Fibroblast of skin of left biceps (primary cell): ENCODE measurements around the gene SPOCK2.
"Not testable (repeated sequence)": the region's sequence is repeated elsewhere in the genome, so short reads cannot be mapped to it uniquely, and the experiment has no call there.

ENCODE experiments used
- DNase-seq, 2 experiments: peaks; one replicate each; pipeline ENCODE4 v3.0.0-alpha.2; 2013; ENCODE audit warnings: low read depth in 2 of 2

SPOCK2 gene

DNA sequence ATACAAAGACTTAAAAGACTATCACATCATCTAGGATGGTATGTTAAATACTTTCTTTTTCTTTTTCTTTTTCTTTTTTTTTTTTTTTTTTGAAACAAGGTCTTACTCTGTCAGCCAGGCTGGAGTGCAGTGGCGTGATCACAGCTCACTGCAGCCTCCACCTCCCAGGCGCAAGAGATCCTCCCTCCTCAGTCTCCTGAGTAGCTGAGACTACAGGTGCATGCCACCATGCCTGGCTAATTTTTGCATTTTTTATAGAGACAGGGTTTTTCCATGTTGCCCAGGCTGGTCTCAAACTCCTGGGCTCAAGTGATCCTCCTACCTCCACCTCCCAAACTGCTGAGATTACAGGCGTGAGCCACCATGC is 19.6 kb upstream of the SPOCK2 start:
- DNase-seq: not testable (repeated sequence)

DNA sequence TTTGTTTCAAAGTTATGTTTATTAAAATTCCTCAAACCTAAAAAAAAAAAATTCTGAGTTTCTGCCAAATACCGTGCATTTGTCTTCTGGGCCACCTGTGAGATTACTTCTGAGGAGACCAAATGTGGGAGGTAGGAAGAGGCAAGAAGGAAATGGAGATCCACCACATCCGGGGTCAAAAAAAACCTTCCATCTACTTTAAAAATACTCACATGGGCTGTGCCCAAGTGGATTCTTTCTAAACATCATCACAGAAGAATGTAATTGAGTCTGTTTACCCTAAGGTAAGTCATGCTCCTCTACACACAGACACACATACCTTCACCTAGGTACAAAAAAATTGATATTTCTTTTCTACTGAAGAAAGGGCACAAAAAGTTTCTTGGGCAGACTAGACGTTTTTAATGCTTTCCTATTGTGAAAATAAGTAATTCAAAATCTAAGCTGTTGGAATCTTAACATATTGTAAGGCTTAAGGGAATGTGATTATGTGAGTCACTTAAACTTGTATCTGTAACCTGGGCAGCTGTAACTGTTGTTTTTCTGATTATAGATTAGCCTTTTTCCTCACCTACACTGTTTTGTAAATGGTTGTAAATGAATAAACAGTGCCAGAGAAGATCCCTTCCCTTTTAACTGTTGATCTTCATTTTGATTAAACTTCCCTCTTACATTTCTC is 19.1 kb upstream of the SPOCK2 start:
- DNase-seq: no peak

DNA sequence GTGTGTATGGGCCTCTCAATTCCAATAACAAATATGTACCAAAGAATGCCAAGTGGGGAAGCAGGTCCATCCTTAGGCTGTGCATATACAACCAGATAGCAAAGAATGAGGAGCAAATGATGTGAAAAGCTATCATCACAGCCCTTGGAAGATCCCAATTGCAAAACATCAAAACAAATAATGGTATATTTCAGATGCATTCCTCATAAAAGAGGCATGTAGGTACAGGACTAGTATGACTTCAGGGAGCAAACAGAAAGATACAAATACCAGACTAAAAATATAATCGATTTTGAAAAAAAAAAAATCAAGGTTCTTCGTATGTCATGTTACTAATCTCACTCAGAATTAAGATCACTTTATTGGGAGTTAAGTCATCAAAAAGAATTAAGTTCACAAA is 18.5 kb upstream of the SPOCK2 start:
- DNase-seq: no peak

DNA sequence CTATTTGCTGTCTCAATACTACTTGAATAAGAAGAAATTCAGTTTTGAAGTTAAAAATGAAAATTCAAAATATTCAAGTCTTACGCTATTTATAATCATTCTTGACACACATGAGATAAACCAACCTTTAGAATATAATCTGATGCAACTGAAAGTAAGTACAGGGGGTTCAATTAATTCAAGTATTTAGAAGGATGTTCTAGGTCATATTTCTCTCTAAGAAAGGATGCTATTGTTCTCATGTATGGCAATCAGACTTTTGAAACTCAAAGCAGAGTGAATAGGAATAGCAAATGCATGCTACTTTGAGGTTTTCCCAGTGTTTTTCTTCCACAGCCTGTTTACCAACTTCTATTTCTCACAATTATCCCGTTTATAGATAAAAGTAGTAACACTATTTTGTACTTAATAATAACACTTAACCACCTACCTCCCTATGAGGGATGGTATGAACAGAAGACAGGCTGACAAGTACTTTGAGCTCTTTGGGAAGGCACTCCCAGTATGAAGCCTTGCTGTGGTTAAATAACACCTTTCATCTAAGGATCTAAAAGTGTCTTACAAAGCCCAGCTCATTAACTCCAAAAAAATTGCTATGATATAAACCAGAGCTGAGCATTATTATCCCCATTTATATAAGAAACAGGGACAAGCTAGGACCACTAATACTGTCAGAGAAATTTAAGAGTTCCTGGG is 18.0 kb upstream of the SPOCK2 start:
- DNase-seq: no peak

DNA sequence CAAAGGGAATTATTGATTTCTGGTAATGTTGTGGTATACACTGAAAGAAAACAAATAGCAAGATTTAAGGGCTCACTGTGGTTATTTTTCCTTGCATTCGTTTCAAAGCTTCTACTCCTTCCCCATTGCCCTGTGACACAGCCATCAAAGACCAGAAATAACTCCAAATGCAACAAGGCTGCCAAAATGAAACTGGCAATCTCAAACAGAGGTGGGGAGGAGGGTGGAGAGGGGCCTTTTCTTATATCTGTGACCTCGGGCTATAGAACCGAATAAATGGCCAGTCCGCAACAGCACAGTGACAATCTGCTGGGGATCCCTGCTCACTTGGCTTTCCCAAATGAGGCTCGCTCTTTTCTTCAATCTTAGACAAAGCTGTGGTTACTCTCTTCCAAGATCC is 17.4 kb upstream of the SPOCK2 start:
- DNase-seq: no peak

DNA sequence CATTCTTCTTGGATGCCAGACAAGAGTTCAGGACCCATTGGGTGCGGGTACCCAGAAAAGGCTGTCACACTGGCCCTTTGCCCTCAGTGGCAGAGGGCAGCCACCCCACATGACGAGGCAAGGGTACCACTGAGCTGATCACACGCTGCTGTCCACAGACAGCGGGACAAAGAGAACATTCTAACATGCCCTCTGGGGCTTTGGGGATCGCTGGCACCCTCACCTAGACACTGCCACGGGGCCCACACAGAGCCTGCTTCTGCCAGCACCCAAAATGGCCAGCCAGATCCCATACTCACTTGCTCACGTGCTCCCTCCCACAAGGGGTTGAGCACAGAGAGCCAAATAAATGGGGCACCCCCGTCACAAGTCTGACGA is 16.7 kb upstream of the SPOCK2 start:
- no peak for DNase-seq

DNA sequence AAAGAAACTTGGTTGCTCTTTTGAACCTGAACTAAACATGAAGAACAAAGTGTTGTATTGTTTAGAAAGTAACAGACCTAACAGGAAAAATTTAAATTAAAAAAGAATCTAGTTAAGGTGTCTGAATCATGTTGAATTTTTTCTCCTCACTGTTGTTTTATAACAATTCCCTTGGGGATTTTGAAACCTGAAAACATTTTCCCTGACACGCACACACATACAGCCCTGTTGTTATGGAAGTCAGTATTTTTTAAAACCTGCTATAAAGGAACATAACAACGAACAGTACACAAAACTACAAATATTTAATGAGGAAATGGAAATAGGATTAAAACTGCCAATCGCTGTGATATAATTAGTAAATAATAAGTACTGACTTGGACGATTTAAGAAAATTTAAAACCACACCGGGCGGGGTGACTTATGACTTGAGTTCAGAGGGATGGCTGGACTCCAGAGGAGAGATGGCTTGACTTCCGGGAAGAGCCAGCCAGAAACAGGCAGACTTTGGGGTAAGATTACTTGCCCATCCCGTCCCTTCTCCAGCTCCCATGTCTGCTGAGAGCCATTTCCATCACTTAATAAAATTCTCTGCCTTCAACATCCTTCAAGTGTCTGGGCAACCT is 16.2 kb upstream of the SPOCK2 start:
- no peak for DNase-seq

DNA sequence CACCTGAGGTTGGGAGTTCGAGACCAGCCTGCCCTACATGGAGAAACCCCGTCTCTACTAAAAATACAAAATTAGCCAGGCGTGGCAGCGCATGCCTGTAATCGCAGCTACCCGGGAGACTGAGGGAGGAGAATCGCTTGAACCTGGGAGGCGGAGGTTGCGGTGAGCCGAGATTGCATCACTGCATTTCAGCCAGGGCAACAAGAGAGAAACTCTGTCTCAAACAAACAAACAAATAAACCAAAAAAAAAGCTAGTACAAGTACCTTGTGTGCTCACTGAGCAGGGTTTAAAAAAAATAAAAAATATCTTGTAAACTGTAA is 11.2 kb upstream of the SPOCK2 start:
- no peak for DNase-seq

DNA sequence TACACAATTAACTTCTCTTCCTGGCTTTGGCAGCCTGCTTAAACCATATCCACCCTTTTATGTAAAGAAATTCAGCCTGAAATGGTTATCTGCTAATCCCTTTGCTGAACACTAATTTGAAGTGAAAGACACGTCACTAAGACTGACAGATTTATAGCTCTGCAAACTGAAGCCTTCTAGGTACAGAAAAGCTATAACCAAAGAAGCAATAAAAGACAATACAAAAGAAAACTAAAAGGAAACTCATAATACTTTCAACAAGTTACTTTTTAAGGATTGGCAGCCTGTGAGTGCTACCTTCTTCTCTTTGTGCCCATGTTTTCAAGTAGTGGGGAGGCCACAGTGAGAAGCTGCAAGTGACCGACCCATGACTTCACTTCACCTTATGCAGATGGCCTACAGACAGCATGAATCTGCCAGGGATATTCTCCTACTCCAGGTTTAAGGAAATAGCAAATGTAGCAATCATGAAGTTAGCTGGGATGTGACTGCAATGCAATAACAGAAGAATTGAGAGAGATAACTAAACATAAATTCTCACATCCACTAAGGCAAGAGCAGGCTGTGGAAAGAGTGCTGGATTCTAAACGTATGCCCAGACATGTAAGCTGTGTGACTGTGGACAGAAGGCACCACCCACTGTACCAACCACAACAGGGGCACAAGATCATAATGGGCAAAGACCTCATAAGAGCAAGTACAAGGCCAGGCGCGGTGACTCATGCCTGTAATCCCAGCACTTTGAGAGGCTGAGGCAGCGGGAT is 10.7 kb upstream of the SPOCK2 start:
- DNase-seq: no peak

DNA sequence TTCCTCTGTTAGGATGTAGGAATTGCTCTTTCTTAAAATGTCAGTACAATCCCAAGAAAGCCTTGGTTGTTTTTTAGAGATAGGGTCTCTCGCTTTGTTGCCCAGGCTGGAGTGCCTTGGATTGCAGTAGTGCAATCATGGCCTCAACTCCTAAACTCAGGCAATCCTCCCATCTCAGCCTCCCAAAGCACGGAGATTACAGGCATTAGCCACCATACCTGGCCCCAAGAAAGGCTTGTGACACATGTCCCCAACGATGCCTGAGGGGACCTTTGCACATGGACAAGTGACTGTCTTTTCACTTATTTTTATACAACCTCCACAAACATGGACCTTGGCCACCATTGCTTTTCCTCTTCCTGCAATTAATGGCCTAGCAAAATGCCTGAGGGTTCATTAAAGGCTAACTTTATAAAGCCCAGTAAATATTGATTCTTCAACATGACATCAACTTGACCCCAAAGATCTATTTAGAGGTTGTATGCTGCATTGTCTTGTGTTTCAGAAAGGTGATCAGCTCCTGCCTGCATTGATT is 10.0 kb upstream of the SPOCK2 start:
- DNase-seq: no peak

DNA sequence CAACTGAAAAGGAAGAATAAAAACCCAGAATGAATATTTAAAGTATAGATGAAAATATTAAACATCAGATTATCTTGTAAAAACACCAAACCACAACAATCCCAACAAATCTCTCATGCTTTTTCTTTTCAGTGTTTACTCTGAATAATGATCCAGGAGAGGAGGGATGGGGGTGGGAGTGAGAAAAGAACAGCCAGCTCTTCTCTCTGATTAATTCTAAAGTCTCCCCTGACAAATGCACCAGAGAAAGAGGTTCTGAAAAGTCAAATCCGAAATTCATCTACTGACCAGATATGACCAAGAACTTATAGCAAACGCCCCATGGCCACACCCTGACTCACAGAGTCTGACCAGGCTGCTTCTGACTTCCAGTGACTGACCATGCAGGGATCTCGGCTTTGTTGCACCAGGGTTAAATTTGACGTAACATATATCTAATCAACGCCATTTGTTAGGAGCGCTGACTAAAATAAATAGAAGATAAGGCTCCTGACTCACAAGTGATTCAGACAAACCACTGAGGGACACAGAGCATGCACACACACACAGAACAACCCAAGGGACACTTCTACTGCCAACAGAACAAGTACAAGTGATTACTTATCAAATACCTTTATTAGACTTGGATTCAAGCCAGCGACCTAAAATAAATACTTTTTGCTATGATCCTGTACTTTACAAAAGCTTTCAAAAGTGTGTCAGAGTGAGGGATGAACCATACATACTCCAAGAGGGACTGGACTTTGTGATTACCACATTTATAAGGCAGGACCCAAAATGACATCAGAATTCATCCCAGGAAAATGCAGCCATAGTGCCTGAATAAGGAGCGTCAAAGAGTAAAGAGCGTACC is 9.3 kb upstream of the SPOCK2 start:
- peak; percentile 65 to 70 for DNase-seq

DNA sequence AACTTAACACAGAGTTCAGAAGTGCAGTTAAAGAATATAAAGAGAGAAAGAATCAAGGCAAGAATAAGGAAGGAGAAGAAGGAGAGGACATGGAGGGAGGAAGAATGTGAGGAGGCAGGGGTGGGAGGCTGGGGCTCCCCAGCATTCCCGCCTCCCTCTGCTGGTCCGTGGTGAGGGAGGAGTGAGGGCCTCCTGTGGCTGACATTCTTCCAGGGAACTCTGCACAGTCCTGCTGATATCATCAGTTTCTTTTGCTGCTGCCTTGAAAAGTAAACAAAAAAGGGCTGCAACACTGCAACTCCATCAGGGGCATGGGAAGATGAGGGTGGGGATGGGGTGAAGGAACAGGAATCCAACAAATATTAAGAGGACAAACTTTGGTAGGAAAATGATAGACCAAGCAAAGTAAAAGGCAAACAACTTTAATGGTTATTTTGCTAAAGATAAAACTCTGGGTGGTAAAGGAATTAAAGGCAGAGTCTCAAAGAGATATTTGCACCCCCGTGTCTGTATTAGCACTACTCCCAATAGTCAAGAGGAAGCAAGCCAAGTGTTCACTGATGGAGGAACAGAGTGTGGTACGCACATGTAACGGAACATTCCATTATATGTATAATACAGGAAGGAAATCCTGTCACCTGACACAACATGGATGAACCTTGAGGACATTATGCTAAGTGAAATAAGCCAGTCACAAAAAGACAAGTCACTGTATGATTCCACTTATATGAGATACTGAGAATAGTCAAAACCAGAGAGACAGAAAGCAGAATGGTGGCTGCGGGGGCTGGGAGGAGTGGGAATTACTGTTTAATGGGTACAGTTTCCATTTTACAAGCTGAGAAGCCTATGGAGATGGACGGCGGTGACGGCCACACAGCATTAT is 8.0 kb upstream of the SPOCK2 start:
- no peak for DNase-seq

DNA sequence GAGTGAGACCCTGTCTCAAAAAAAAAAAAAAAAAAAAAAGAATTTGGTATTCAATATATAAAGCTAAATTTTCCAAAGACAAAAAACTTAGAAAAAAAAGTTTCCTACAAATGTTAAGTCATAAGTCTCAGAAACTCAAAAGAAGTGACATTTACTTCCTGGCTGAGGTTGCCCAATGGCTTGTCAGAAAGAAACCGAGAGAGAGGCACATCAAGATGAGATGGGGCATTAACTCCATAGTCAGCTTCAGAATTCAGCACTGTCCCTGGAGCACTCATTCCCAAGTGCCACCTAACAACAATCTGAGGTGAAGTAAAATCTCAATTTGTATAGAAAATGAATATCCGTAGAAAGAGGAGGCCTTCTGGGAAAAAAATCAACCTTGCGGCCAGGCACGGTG is 6.8 kb upstream of the SPOCK2 start:
- no peak for DNase-seq

DNA sequence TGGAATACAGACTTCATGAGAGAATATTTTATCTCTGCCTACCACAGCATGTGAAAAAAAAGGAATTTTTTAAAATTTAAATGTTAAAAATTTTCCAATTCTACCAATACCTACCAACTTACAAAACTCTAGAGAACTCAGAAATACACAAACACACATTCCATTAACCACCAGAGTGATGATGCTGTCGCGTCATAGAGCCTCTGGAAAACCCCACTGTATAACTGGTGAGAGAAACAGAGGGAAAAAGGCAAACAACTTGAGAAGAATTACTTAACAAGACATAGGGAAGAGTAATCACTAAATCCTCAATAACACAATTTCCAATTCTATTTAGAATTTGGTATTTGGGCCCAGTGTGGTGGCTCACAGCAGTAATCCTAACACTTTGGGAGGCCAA is 6.2 kb upstream of the SPOCK2 start:
- no peak for DNase-seq

DNA sequence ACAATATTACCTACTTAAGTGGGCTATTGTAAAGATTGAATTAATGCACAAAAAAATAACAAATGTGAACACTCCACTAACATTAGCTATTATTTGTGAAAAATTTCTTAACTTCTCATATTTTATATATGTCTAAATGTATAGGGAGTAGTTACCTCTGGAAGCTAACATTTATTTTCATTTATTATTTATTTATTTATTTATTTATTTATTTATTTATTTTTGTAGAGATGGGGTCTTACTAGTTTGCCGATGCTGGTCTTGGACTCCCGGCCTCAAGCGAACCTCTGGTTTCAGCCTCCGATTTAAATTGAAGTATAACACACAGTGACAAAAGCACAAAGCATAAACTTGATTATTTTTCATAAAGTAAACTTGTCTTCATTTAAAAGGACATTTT is 5.1 kb upstream of the SPOCK2 start:
- DNase-seq: no peak

DNA sequence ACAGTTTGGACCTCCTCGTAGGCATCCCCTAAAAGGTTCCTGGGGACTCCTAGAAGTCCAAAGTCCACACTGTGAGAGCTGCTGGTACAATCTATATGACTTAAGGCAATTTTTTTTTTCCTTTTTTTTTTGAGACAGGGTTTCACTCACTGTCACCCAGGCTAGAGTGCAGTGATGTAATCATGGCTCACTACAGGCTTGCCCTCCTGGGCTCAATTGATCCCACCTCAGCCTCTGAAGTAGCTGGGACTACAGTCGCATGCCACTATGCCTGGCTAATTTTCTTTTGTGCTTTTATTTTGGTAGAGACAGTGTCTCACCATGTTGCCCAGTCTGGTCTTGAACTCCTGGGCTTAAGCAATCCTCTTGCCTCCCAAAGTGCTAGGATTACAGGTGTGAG is 4.6 kb upstream of the SPOCK2 start:
- no peak for DNase-seq

DNA sequence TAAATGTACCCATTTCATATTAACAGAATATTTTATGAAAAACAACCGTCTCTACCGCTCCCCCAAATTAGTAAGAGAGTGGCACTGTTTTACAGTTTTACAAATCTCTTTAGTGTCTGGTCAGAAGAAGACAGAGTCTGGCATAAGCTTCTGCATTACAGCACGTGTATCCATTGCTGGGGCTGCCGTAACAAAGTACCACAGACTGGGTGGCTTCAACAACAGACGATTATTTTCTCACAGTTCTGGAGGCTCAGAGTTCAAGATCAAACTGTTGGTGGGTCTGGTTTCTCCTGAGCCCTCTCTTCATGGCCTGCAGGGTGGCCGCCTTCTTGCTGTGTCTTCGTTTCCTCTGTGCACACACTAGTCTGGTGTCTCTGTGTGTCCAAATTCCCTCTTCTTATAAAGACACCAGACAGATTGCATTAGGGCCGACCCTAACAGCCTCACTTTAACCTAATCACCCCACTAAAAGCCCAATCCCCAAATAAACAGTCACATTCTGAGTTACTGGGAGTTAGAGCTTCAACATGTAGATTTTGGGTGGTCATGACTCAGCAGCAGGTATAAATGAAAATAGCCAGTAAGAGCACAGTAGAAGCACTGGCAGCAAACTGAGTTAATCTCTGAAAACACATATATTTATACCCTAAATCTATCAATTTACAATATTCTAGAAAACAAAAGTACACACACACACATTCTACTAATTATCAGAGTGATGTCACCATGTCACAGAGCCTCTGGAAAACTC is 4.0 kb upstream of the SPOCK2 start:
- no peak for DNase-seq

DNA sequence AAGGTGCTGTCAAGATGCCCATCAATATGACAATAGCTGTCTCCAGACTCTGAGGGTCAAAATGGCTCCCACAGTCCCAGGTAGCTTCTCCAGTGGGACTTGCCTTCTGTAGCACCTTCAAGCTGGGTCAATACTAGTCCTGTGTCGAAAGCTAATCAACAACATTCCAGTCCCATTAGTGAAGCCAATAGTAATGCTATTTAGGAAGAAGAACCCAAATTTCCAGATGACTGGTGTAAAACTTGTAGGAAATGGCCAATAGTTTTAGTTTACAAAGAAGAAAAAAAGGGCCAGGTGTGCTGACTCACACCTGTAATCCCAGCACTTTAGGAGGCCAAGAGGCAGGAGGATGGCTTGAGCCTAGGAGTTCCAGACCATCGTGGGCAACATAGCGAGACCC is 2.0 kb upstream of the SPOCK2 start:
- DNase-seq: no peak

DNA sequence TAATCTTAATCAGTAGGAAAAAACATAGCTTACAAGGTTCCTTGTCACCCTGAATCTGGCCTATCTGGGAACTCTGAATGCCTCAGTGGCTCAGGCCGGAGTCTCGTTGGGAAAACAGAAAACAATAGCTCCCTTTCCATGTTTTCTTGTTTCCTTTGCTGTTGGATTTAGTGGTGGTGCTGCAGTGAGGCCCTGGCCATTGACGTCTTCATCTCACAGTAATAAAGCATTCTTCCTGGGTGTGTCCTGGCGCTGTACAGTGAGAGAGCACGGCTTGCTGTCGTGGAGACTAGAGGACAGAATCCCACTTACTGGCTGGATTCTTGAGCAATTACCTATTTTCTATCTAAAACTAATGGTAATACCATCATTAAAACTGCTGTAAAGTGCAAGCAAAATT is 1.3 kb upstream of the SPOCK2 start:
- no peak for DNase-seq
